Large intestine (tissue), 12 donors: ENCODE results near the gene DHRS13. TPM values are rescaled to one million over a fixed set of nuclear protein-coding genes. Genes with fewer than 3 reads are reported as not detected.
A peak's percentile ranks its signal among the peaks of the same experiment; 100 is the strongest.

Source experiments
- DNase-seq, 2 donors: peaks; one replicate each; pipeline versions ENCODE4 v3.0.0 to v3.0.0-alpha.2; 2013
- H3K27ac ChIP-seq: one replicate; pipeline ENCODE4 v1.5.1; 2013; ENCODE audit warnings: low read length
- H3K27me3 ChIP-seq: 2 replicates; pipeline ENCODE4 v1.6.1; 2013; ENCODE audit warnings: low read length; ENCODE audit not compliant: control insufficient read depth, insufficient read depth
- H3K36me3 ChIP-seq: 2 replicates; pipeline ENCODE4 v1.6.1; 2013; ENCODE audit warnings: low read length; ENCODE audit not compliant: control insufficient read depth, insufficient read depth
- H3K4me1 ChIP-seq: one replicate; pipeline ENCODE4 v1.6.1; 2013; ENCODE audit warnings: low read length; ENCODE audit not compliant: control insufficient read depth, insufficient read depth
- H3K4me3 ChIP-seq: one replicate; pipeline ENCODE4 v1.5.1; 2013; ENCODE audit warnings: low read length
- H3K9me3 ChIP-seq: one replicate; pipeline ENCODE4 v1.6.1; 2013; ENCODE audit warnings: mild to moderate bottlenecking, low read depth, low read length, moderate library complexity; ENCODE audit not compliant: control insufficient read depth
- WGBS: methylation state at CpG from one replicate; pipeline ENCODE4 v1.1.5; 2013; ENCODE audit warnings: low lambda C conversion rate; ENCODE audit not compliant: insufficient coverage; 5-methylcytosine and 5-hydroxymethylcytosine counted together
- long read RNA-seq, 11 donors: transcript quantifications; one replicate each; lab custom pipeline, GENCODE V29; 2026
- polyA plus RNA-seq: library from polyadenylated mRNA; unstranded; fragments of 120-200 nt; gene quantifications from one replicate; pipeline ENCODE4 v1.2.1, GENCODE V29; 2013

The DHRS13 gene, protein sequence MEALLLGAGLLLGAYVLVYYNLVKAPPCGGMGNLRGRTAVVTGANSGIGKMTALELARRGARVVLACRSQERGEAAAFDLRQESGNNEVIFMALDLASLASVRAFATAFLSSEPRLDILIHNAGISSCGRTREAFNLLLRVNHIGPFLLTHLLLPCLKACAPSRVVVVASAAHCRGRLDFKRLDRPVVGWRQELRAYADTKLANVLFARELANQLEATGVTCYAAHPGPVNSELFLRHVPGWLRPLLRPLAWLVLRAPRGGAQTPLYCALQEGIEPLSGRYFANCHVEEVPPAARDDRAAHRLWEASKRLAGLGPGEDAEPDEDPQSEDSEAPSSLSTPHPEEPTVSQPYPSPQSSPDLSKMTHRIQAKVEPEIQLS
- 8.4 TPM for polyA plus RNA-seq
- long read RNA-seq, donor 1, transcript DHRS13-201 (5 exons, 1,921 nt), result major isoform, 6 of 8 reads
- long read RNA-seq, donor 1, partial matches to known transcripts, result 0 of 8 reads
- long read RNA-seq, donor 1, other reads (novel, unspliced or antisense), result 0 of 8 reads
- long read RNA-seq, donor 2, partial matches to known transcripts, result 0 of 4 reads
- long read RNA-seq, donor 2, other reads (novel, unspliced or antisense), result 0 of 4 reads
- long read RNA-seq, donor 3, result 0 reads
- long read RNA-seq, donor 4, partial matches to known transcripts, result 0 of 1 reads
- long read RNA-seq, donor 4, other reads (novel, unspliced or antisense), result 0 of 1 reads
- long read RNA-seq, donor 5, transcript DHRS13-201 (5 exons, 1,921 nt), result major isoform, 7 of 8 reads
- long read RNA-seq, donor 5, partial matches to known transcripts, result 0 of 8 reads
- long read RNA-seq, donor 5, other reads (novel, unspliced or antisense), result 0 of 8 reads
- long read RNA-seq, donor 6, result 0 reads
- long read RNA-seq, donor 7, partial matches to known transcripts, result 0 of 3 reads
- long read RNA-seq, donor 7, other reads (novel, unspliced or antisense), result 0 of 3 reads
- long read RNA-seq, donor 8, transcript DHRS13-201 (5 exons, 1,921 nt), result major isoform, 8 of 8 reads
- long read RNA-seq, donor 8, partial matches to known transcripts, result 0 of 8 reads
- long read RNA-seq, donor 8, other reads (novel, unspliced or antisense), result 0 of 8 reads
- long read RNA-seq, donor 9, partial matches to known transcripts, result 0 of 6 reads
- long read RNA-seq, donor 9, other reads (novel, unspliced or antisense), result 0 of 6 reads
- long read RNA-seq, donor 10, partial matches to known transcripts, result 0 of 4 reads
- long read RNA-seq, donor 10, other reads (novel, unspliced or antisense), result 0 of 4 reads
- long read RNA-seq, donor 11, partial matches to known transcripts, result 0 of 3 reads
- long read RNA-seq, donor 11, other reads (novel, unspliced or antisense), result 0 of 3 reads

DNA sequence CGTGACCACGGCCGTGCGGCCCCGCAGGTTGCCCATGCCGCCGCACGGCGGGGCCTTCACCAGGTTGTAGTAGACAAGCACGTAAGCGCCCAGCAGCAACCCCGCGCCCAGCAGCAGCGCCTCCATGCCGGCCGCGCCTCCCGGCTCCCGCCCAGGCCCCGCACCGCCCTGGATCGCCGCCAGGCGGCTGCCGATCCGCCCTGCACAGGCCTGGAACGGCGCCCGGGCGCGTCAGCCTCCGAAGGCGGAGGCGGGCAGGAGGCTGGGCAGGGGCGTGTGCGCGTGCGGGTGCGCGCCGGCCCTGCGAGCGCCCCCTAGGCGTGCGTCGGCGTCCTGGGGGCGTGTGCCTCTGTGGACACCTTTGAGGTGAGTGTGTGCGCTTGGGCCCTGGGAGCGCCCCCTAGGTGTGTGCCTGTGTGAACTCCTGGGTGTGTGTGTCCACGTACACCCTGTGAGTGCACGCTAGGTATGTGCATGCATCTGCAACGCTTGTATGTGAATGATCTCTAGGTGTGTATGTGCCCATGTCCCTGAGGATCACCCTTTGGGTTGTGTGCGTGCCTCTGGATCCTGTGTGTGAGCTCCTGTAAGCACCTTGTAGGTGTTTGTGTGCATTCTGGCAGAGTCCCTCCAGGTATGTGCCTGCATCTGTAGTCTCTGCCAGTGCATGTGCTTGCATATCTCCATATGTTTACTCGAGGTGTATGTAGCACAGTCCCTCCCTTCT is at the start of gene DHRS13:
Gene DHRS13 (minus strand): TSS at position 261 of the 727 bp plus-strand sequence. CDS start 135 bp downstream, at position 126.
- no peaks in the 10 kb centered on the region for H3K9me3 ChIP-seq
- peaks cover 26% of the 10 kb centered on the region for H3K36me3 ChIP-seq
- DNase-seq, result peak; percentile 96 to 97
- H3K27ac ChIP-seq, result peak within 1 kb of the TSS; percentile 76
- no peaks in the 10 kb centered on the region for H3K27me3 ChIP-seq
- peak within 1 kb of the TSS; percentile 64 for H3K4me3 ChIP-seq
- peaks cover 18% of the 10 kb centered on the region for H3K4me1 ChIP-seq
- WGBS, result 0% methylated on average over 1 of the region's 55 CpGs

GRCh38 chr17:28951991-28952975 is 49.4 kb upstream of the DHRS13 start:
- Histone ChIP-seq H3K9me3 (no peaks in the 10 kb centered on the region), H3K27me3 (no peaks in the 10 kb centered on the region), H3K36me3 (no peaks in the 10 kb centered on the region), H3K27ac (peak overlapping the region; percentile 99), H3K4me1 (peaks cover 13% of the 10 kb centered on the region), H3K4me3 (peak overlapping the region; percentile 66)
- DNase-seq, result peak; percentile 99 to 100
- WGBS, result 20% methylated on average over 1 of the region's 36 CpGs

DNA sequence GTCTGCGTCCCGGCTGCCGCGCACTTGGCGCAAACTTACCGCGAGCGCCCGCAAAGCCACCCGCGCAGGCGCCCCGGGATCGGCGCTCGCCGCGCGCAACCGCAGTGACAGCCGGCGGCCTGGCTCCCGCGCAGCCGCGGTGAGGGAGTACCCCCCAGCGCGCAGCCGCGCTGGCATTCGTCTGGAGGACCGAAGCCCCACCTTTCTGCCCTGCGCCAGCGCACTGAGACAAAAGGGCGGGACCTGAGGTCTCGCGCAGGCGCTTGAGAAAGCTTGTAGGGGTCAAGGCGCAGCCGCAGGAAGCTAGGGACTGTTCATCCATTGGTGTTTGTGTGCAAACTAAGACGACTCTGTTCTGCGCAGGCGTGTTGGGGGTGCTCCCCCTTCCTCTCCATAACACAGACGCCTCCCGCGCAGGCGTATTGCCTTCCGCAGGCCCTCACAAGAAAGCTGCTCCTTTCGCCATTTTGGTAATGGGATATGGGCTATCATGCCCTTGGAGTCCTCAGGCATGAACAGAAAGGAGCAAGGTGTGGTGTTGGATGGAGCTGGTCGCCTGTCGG is 48.6 kb upstream of the DHRS13 start, which contains the start of gene PHF12:
Gene PHF12 (minus strand): TSS at position 91 of the 563 bp plus-strand sequence. CDS start 558 bp downstream, outside the sequence.
- Histone ChIP-seq H3K27me3 (no peaks in the 10 kb centered on the region), H3K36me3 (peaks cover 2% of the 10 kb centered on the region), H3K4me3 (peak within 1 kb of the TSS; percentile 79), H3K9me3 (no peaks in the 10 kb centered on the region), H3K4me1 (peaks cover 13% of the 10 kb centered on the region), H3K27ac (peak within 1 kb of the TSS; percentile 99)
- DNase-seq, result peak; percentile 100
- 0% methylated on average over 2 of the region's 51 CpGs for WGBS

GRCh38 chr17:28950752-28951427 is 48.0 kb upstream of the DHRS13 start:
- WGBS, result no CpG with 5 or more reads among the region's 51 CpGs
- Histone ChIP-seq H3K4me3 (peak overlapping the region; percentile 79), H3K9me3 (no peaks in the 10 kb centered on the region), H3K27ac (peak overlapping the region; percentile 88), H3K36me3 (peaks cover 2% of the 10 kb centered on the region), H3K27me3 (no peaks in the 10 kb centered on the region), H3K4me1 (peaks cover 13% of the 10 kb centered on the region)
- DNase-seq, result peak in 1 of 2 donors; percentile 37

DNA sequence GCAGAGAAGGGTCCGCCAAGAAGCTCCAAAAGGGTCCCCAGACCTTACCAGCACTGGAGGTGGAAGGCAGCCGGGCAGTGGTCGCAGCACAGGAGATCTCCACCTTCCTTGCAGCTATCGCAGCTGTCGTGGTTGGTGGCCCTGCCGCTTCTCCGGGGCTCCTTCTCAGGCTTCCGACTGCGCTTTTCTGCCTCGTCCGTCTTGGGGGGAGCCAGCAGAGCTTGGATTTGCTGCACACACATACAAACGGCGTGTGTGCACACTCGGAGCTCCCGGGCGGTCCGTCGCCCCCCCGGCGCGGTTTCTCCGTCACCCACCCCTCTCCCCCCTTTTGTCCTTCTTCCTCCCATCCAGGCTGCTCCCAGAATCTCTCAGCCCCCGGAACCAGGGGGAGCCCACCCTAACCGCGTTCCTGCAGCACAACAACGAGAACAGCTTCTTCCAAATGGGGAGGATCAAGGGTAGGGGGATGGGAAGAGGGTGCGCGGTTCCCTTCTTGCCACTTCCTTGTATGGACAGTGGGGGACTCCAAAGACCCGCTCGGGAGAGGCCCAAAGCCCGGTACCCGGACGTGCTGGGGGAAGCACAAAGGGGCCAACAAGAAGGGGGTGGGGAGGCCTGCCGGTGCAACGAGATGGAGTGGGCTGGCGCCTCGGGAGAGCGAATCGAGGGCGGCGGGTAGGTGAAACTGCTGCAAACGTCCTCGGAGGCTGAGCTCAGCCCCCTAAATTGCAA is 47.3 kb upstream of the DHRS13 start:
- DNase-seq, result peak; percentile 51 to 63
- no peaks in the 10 kb centered on the region for H3K27me3 ChIP-seq
- no peaks in the 10 kb centered on the region for H3K9me3 ChIP-seq
- H3K36me3 ChIP-seq, result peaks cover 4% of the 10 kb centered on the region
- peaks cover 13% of the 10 kb centered on the region for H3K4me1 ChIP-seq
- peak overlapping the region; percentile 79 for H3K4me3 ChIP-seq
- peak overlapping the region; percentile 88 for H3K27ac ChIP-seq
- no CpG with 5 or more reads among the region's 43 CpGs for WGBS

- Histone ChIP-seq H3K4me1 (peaks cover 13% of the 10 kb centered on the region), H3K27me3 (no peaks in the 10 kb centered on the region), H3K36me3 (peaks cover 7% of the 10 kb centered on the region), H3K4me3 (peak overlapping the region; percentile 79), H3K9me3 (no peaks in the 10 kb centered on the region), H3K27ac (peak overlapping the region; percentile 88)
- peak in 1 of 2 donors; percentile 79 for DNase-seq
- 0% methylated on average over 7 of the region's 61 CpGs for WGBS
These were observed 46.5 kb upstream of the DHRS13 start for GRCh38 chr17:28949185-28950016.

GRCh38 chr17:28948873-28949184 is 46.0 kb upstream of the DHRS13 start:
- DNase-seq, result no peak
- peaks cover 13% of the 10 kb centered on the region for H3K4me1 ChIP-seq

More at GRCh38 chr17:28948873-28949184, 46.0 kb upstream of the DHRS13 start:
- peak overlapping the region; percentile 88 for H3K27ac ChIP-seq
- peaks cover 7% of the 10 kb centered on the region for H3K36me3 ChIP-seq
- H3K9me3 ChIP-seq, result no peaks in the 10 kb centered on the region
- H3K4me3 ChIP-seq, result peak overlapping the region; percentile 79
- WGBS, result no CpG with 5 or more reads among the region's 15 CpGs
- H3K27me3 ChIP-seq, result no peaks in the 10 kb centered on the region
